Hepatocyte (in vitro differentiated cells): ENCODE results near the gene TP53. TPM values are rescaled to one million over a fixed set of nuclear protein-coding genes. Genes with fewer than 3 reads are reported as not detected.
A peak's percentile ranks its signal among the peaks of the same experiment; 100 is the strongest.

Experiments used
- DNase-seq: peaks from one replicate; pipeline ENCODE4 v3.0.0-alpha.2; 2016; ENCODE audit warnings: low spot score
- H2AFZ ChIP-seq: fragments of 200-600 bp; sonication (generic); 2 replicates; pipeline ENCODE4 v1.6.0; 2016; ENCODE audit warnings: antibody characterized with exemption, mild to moderate bottlenecking
- H3K27ac ChIP-seq: fragments of 200-600 bp; sonication (generic); 2 replicates; pipeline ENCODE4 v1.5.1; 2016; ENCODE audit warnings: mild to moderate bottlenecking
- H3K27me3 ChIP-seq: fragments of 200-600 bp; sonication (generic); 2 replicates; pipeline ENCODE4 v1.6.1; 2016
- H3K36me3 ChIP-seq: fragments of 200-600 bp; sonication (generic); replicated peaks from 2 replicates; pipeline ENCODE4 v1.5.1; 2016; ENCODE audit warnings: low read depth; ENCODE audit not compliant: insufficient read depth
- H3K4me1 ChIP-seq: fragments of 200-600 bp; sonication (generic); 2 replicates; pipeline ENCODE4 v1.5.1; 2016; ENCODE audit warnings: mild to moderate bottlenecking, moderate library complexity; ENCODE audit not compliant: insufficient read depth
- H3K4me2 ChIP-seq: fragments of 200-600 bp; sonication (generic); 2 replicates; pipeline ENCODE4 v1.6.0; 2016
- H3K4me3 ChIP-seq: fragments of 200-600 bp; sonication (generic); 2 replicates; pipeline ENCODE4 v1.5.1; 2016; ENCODE audit warnings: mild to moderate bottlenecking
- H3K79me2 ChIP-seq: fragments of 200-600 bp; sonication (generic); 2 replicates; pipeline ENCODE4 v1.6.0; 2017; ENCODE audit warnings: mild to moderate bottlenecking
- H3K9me2 ChIP-seq: fragments of 200-600 bp; sonication (generic); replicated peaks from 2 replicates; pipeline ENCODE4 v1.6.0; 2017; ENCODE audit warnings: mild to moderate bottlenecking; ENCODE audit not compliant: insufficient read depth
- H3K9me3 ChIP-seq: fragments of 200-600 bp; sonication (generic); 2 replicates; pipeline ENCODE4 v1.5.1; 2016; ENCODE audit warnings: low read depth, mild to moderate bottlenecking
- H4K20me1 ChIP-seq: fragments of 200-600 bp; sonication (generic); 2 replicates; pipeline ENCODE4 v1.6.0; 2016; ENCODE audit warnings: mild to moderate bottlenecking; ENCODE audit not compliant: insufficient read depth, poor library complexity, severe bottlenecking
- CTCF ChIP-seq: fragments of 200-600 bp; sonication (generic); IDR thresholded peaks from 2 replicates; pipeline ENCODE4 v1.5.1; 2016; ENCODE audit warnings: antibody characterized with exemption, mild to moderate bottlenecking; ENCODE audit not compliant: poor library complexity
- EZH2 ChIP-seq: fragments of 200-600 bp; sonication (generic); IDR thresholded peaks from 2 replicates; pipeline ENCODE4 v1.6.1; 2016; ENCODE audit warnings: antibody characterized with exemption, mild to moderate bottlenecking, borderline replicate concordance
- EZH2phosphoT487 ChIP-seq: fragments of 200-600 bp; sonication (generic); IDR thresholded peaks from one replicate; pipeline ENCODE4 v1.6.1; 2018; ENCODE audit warnings: antibody characterized with exemption, mild to moderate bottlenecking, low read depth, moderate library complexity; ENCODE audit not compliant: unreplicated experiment, severe bottlenecking
- WGBS: methylation state at CpG from one replicate; pipeline ENCODE4 v1.1.6; 2016; ENCODE audit warnings: low lambda C conversion rate; ENCODE audit errors: missing lambda C conversion rate; 5-methylcytosine and 5-hydroxymethylcytosine counted together
- polyA plus RNA-seq: library from polyadenylated mRNA; unstranded; fragments of >200 nt; fragmentation: Nextera tagmentation; extraction: Ambion mirVana; gene quantifications from 2 replicates; pipeline ENCODE4 v1.2.1, GENCODE V29; 2016
- total RNA-seq: library from RNA; depleted of rRNA; stranded (reverse); fragments of >200 nt; gene quantifications from 2 replicates; pipeline ENCODE4 v1.2.3, GENCODE V29; 2014

Gene TP53
- total and polyA plus RNA-seq, 2 experiments from 2014 or later: 29.6 to 31.7 TPM

- Histone ChIP-seq H3K9me2 (no peaks in the 10 kb centered on the region), H3K36me3 (no peaks in the 10 kb centered on the region), H2AFZ (no peak overlapping the region), H3K27me3 (no peaks in the 10 kb centered on the region), H3K4me1 (no peaks in the 10 kb centered on the region), H3K27ac (no peak overlapping the region), H3K4me3 (no peak overlapping the region), H3K4me2 (no peak overlapping the region), H3K9me3 (no peaks in the 10 kb centered on the region), H3K79me2 (no peaks in the 10 kb centered on the region), H4K20me1 (no peaks in the 10 kb centered on the region)
- WGBS: 100% methylated on average over 4 of the region's 4 CpGs
- no peak for DNase-seq
- TF ChIP-seq EZH2 (no peak), EZH2phosphoT487 (no peak), CTCF (no peak)
Observed at GRCh38 chr17:7697828-7698588, 10.7 kb upstream of the TP53 start.

- DNase-seq: no peak
- no peak overlapping the region for H2AFZ ChIP-seq
- no peaks in the 10 kb centered on the region for H3K36me3 ChIP-seq
- H3K4me2 ChIP-seq: no peak overlapping the region
- H3K4me1 ChIP-seq: no peaks in the 10 kb centered on the region
- H3K27me3 ChIP-seq: no peaks in the 10 kb centered on the region
- no peaks in the 10 kb centered on the region for H4K20me1 ChIP-seq
- H3K9me3 ChIP-seq: no peaks in the 10 kb centered on the region
- H3K27ac ChIP-seq: no peak overlapping the region
- 97% methylated on average over 10 of the region's 10 CpGs for WGBS
- no peaks in the 10 kb centered on the region for H3K79me2 ChIP-seq
- no peak overlapping the region for H3K4me3 ChIP-seq
- no peak for TF ChIP-seq EZH2
- no peak for TF ChIP-seq EZH2phosphoT487
- no peak for TF ChIP-seq CTCF
- no peaks in the 10 kb centered on the region for H3K9me2 ChIP-seq
Observed at GRCh38 chr17:7695586-7695985, 8.3 kb upstream of the TP53 start.

GRCh38 chr17:7688808-7689316 is 1.6 kb upstream of the TP53 start:
- Histone ChIP-seq H3K4me2 (peak overlapping the region; percentile 86), H3K4me3 (peak overlapping the region; percentile 39), H3K9me2 (no peaks in the 10 kb centered on the region), H3K36me3 (no peaks in the 10 kb centered on the region), H3K79me2 (peaks cover 38% of the 10 kb centered on the region), H2AFZ (peak overlapping the region; percentile 35), H3K27me3 (no peaks in the 10 kb centered on the region), H4K20me1 (no peaks in the 10 kb centered on the region), H3K4me1 (peaks cover 23% of the 10 kb centered on the region), H3K27ac (no peak overlapping the region), H3K9me3 (no peaks in the 10 kb centered on the region)
- TF ChIP-seq CTCF (no peak), EZH2 (no peak), EZH2phosphoT487 (no peak)
- WGBS: 19% methylated on average over 13 of the region's 13 CpGs
- DNase-seq: no peak
